Endometrial microvascular endothelial cells (primary cell): ENCODE results near the gene ZNF219. TPM values are rescaled to one million over a fixed set of nuclear protein-coding genes. Genes with fewer than 3 reads are reported as not detected.

Source experiments
- in situ Hi-C: cut with HindIII; loops from 2 replicates; pipeline ENCODE4 v1.10.0; 2017; ENCODE audit warnings: low sequenced_read_pairs, low pct_unique_long_range_greater_than_20kb; ENCODE audit errors: inconsistent ontology term
- total RNA-seq: library from RNA; depleted of rRNA; stranded (reverse); fragments of >200 nt; gene quantifications from one replicate; pipeline ENCODE4 v1.2.3, GENCODE V29; 2015; ENCODE audit errors: inconsistent ontology term

Gene ZNF219
- total RNA-seq, 1 donor from 2014 or later: 14.3 TPM

- in situ Hi-C loops: no loop called here
Measured at GRCh38 chr14:21090194-21090939, 8.1 kb downstream of the ZNF219 start.

- in situ Hi-C loops: no loop called here
Measured at GRCh38 chr14:21089877-21090193, 8.6 kb downstream of the ZNF219 start.

- in situ Hi-C loops: no loop called here
Measured at GRCh38 chr14:21089271-21089670, 9.2 kb downstream of the ZNF219 start.

- in situ Hi-C loops: no loop called here
Measured at GRCh38 chr14:21088687-21089086, 9.8 kb downstream of the ZNF219 start.

- in situ Hi-C loops: no loop called here
Measured at GRCh38 chr14:21087294-21088091, 11.0 kb downstream of the ZNF219 start.

GRCh38 chr14:21086908-21087293 is 11.6 kb downstream of the ZNF219 start:
- in situ Hi-C loops: no loop called here

- in situ Hi-C loops: no loop called here
Measured at GRCh38 chr14:21084998-21085853, 13.2 kb downstream of the ZNF219 start.

- in situ Hi-C loops: no loop called here
Measured at GRCh38 chr14:21084396-21084795, 14.1 kb downstream of the ZNF219 start.

- in situ Hi-C loops: no loop called here
Measured at GRCh38 chr14:21083565-21084325, 14.7 kb downstream of the ZNF219 start.

GRCh38 chr14:21081521-21082142 is 16.8 kb downstream of the ZNF219 start:
- in situ Hi-C loops: no loop called here

GRCh38 chr14:21078726-21079125 is 19.7 kb downstream of the ZNF219 start:
- in situ Hi-C loops: no loop called here

- in situ Hi-C loops: no loop called here
Measured at GRCh38 chr14:21078287-21078686, 20.2 kb downstream of the ZNF219 start.

- in situ Hi-C loops: no loop called here
Measured at GRCh38 chr14:21077672-21078071, 20.8 kb downstream of the ZNF219 start.

- in situ Hi-C loops: no loop called here
Measured at GRCh38 chr14:21075719-21076437, 22.6 kb downstream of the ZNF219 start.

- in situ Hi-C loops: no loop called here
Measured at GRCh38 chr14:21074398-21075272, 23.8 kb downstream of the ZNF219 start.

GRCh38 chr14:21073921-21074320 is 24.5 kb downstream of the ZNF219 start:
- in situ Hi-C loops: no loop called here

- in situ Hi-C loops: no loop called here
Measured at GRCh38 chr14:21072781-21073339, 25.6 kb downstream of the ZNF219 start.
